OCI-LY7 (cell line): ENCODE measurements around the gene IGF1. TPM values are rescaled to one million over a fixed set of nuclear protein-coding genes. Genes with fewer than 3 reads are reported as not detected.

Experiments used
- BruUV-seq: library from RNA; stranded (reverse); fragments of 400-500 nt; replicated peaks from 2 replicates; lab custom pipeline; 2021; lab: Mats Ljungman, UMichigan
- CTCF ChIA-PET: fragments of 300-600 bp; sonication (Branson Sonifier 250); formaldehyde crosslinking; loops from one replicate; lab custom pipeline; 2022; ENCODE audit warnings: antibody characterized with exemption; ENCODE audit not compliant: unreplicated experiment; lab: Charles Lee
- POLR2A ChIA-PET: fragments of 300-600 bp; sonication (Branson Sonifier 250); formaldehyde crosslinking; loops from one replicate; lab custom pipeline; 2022; ENCODE audit warnings: antibody characterized with exemption; lab: Charles Lee
- DNase-seq: peaks from one replicate; pipeline ENCODE4 v3.0.0-alpha.2; 2015; ENCODE audit warnings: low spot score
- H2AFZ ChIP-seq: fragments of 200-600 bp; sonication (generic), shearing (Covaris generic); 2 replicates; pipeline ENCODE4 v1.6.1; 2014; ENCODE audit warnings: mild to moderate bottlenecking, antibody characterized with exemption, low read length, moderate library complexity
- H3K27ac ChIP-seq: fragments of 200-600 bp; sonication (generic); 2 replicates; pipeline ENCODE4 v1.5.1; 2014; ENCODE audit warnings: mixed run types, low read depth, mild to moderate bottlenecking, moderate library complexity, low read length, inconsistent platforms; ENCODE audit not compliant: poor library complexity, severe bottlenecking
- H3K36me3 ChIP-seq: fragments of 200-600 bp; sonication (generic); 2 replicates; pipeline ENCODE4 v1.6.1; 2014; ENCODE audit warnings: mild to moderate bottlenecking, antibody characterized with exemption, low read length, moderate library complexity, mixed read lengths; ENCODE audit not compliant: insufficient read depth
- H3K4me1 ChIP-seq: fragments of 200-600 bp; sonication (generic); 2 replicates; pipeline ENCODE4 v1.5.1; 2014; ENCODE audit warnings: mild to moderate bottlenecking, low read length; ENCODE audit not compliant: insufficient read depth, poor library complexity, severe bottlenecking
- H3K4me2 ChIP-seq: fragments of 200-600 bp; sonication (generic); 2 replicates; pipeline ENCODE4 v1.6.1; 2014; ENCODE audit warnings: mild to moderate bottlenecking, low read length
- H3K4me3 ChIP-seq: fragments of 200-600 bp; sonication (generic); 2 replicates; pipeline ENCODE4 v1.5.1; 2014; ENCODE audit warnings: mild to moderate bottlenecking, low read depth, low read length; ENCODE audit not compliant: poor library complexity, severe bottlenecking
- H3K79me2 ChIP-seq: fragments of 200-600 bp; sonication (generic); 2 replicates; pipeline ENCODE4 v1.6.1; 2016; ENCODE audit warnings: low read depth, mild to moderate bottlenecking, low read length, moderate library complexity, mixed read lengths; ENCODE audit not compliant: insufficient read depth
- H3K9me2 ChIP-seq: fragments of 200-600 bp; sonication (generic); 2 replicates; pipeline ENCODE4 v1.6.1; 2016; ENCODE audit warnings: mild to moderate bottlenecking, low read length, mixed read lengths; ENCODE audit not compliant: insufficient read depth
- H3K9me3 ChIP-seq: fragments of 200-600 bp; sonication (generic); 2 replicates; pipeline ENCODE4 v1.6.1; 2014; ENCODE audit warnings: mild to moderate bottlenecking, mixed run types, low read length, mixed read lengths
- H4K20me1 ChIP-seq: fragments of 200-600 bp; sonication (generic); 2 replicates; pipeline ENCODE4 v1.6.1; 2014; ENCODE audit warnings: mild to moderate bottlenecking, antibody characterized with exemption, low read length, moderate library complexity, mixed read lengths; ENCODE audit not compliant: insufficient read depth
- EZH2phosphoT487 ChIP-seq: fragments of 200-600 bp; sonication (generic); IDR thresholded peaks from 2 replicates; pipeline ENCODE4 v1.6.1; 2018; ENCODE audit warnings: low read depth, borderline replicate concordance, mild to moderate bottlenecking, mixed run types, antibody characterized with exemption, low read length, moderate library complexity, mixed read lengths
- intact Hi-C: fragments of 100-400 bp; cut with micrococcal nuclease; formaldehyde crosslinking; loops from one replicate; pipeline ENCODE4 v1.10.0; 2022; ENCODE audit not compliant: unreplicated experiment
- total RNA-seq, 2 experiments: library from RNA; depleted of rRNA in 1 of 2; stranded (reverse); fragments of >200 nt in 1 of 2; shearing (Covaris generic) in 1 of 2; gene quantifications; 2 replicates each; pipeline ENCODE4 v1.2.3, GENCODE V29; 2014 to 2022
- TF ChIP-seq, protein P1 (sequence below): fragments of 200-600 bp; sonication (generic); conservative IDR thresholded peaks from 2 replicates; pipeline ENCODE4 v1.5.1; 2014; ENCODE audit warnings: mild to moderate bottlenecking, antibody characterized with exemption, low read length, moderate library complexity, mixed read lengths

The IGF1 gene
- total RNA-seq, 2 experiments from 2014 or later: not detected

- no peak for DNase-seq
- BruUV-seq: no TSS peak
- Histone ChIP-seq H2AFZ (no peak overlapping the region), H4K20me1 (no peaks in the 10 kb centered on the region), H3K79me2 (no peaks in the 10 kb centered on the region), H3K9me3 (no peaks in the 10 kb centered on the region), H3K27ac (no peak overlapping the region), H3K4me2 (no peak overlapping the region), H3K4me3 (no peak overlapping the region), H3K4me1 (no peaks in the 10 kb centered on the region), H3K9me2 (no peaks in the 10 kb centered on the region), H3K36me3 (no peaks in the 10 kb centered on the region)
- ChIA-PET POLR2A (no interaction called here), CTCF (no interaction called here)
- intact Hi-C loops: no loop called here
- TF ChIP-seq, protein P1, sequence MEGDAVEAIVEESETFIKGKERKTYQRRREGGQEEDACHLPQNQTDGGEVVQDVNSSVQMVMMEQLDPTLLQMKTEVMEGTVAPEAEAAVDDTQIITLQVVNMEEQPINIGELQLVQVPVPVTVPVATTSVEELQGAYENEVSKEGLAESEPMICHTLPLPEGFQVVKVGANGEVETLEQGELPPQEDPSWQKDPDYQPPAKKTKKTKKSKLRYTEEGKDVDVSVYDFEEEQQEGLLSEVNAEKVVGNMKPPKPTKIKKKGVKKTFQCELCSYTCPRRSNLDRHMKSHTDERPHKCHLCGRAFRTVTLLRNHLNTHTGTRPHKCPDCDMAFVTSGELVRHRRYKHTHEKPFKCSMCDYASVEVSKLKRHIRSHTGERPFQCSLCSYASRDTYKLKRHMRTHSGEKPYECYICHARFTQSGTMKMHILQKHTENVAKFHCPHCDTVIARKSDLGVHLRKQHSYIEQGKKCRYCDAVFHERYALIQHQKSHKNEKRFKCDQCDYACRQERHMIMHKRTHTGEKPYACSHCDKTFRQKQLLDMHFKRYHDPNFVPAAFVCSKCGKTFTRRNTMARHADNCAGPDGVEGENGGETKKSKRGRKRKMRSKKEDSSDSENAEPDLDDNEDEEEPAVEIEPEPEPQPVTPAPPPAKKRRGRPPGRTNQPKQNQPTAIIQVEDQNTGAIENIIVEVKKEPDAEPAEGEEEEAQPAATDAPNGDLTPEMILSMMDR: no peak
- no peak for TF ChIP-seq EZH2phosphoT487
These were observed 56.9 kb downstream of the IGF1 start for GRCh38 chr12:102423462-102423861.

DNA sequence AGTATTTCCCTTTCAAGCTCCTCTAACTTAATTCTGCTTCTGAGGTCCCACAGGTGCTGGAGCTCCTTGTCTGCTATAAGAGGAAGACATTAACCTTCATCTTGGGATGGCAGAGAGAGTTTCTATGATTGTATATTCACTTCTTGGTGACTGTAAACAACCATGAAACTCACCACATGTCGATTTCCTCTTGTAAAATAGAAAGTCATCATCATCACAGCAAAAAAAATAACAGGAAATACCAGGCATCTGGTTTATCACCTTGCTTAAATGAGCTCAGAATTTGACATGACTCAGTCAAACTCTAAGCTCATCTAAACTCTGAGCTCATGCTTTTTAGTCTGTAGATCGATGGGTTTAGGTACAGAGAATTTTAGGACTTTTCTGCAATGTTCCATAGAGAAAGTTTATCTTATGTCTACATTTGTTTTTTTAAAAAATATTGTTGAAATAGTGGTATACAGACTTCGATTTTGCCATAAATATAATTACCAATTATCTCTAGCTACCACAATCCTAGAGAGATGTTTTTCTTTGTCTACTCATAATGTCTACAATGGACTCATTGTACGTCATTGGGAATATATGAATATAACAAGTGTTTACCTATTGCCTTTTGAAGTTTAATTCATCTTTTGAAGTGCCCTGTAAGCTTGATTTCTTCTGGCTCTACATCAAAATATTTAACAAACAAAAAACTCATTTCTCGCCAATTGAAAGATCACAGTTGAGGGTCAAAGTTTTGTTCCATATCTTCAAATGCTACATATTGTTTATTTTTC, 58.4 kb downstream of the IGF1 start:
- Histone ChIP-seq H3K4me3 (no peak overlapping the region), H3K9me3 (no peaks in the 10 kb centered on the region), H3K36me3 (no peaks in the 10 kb centered on the region), H3K79me2 (no peaks in the 10 kb centered on the region), H3K27ac (no peak overlapping the region), H2AFZ (no peak overlapping the region), H3K9me2 (no peaks in the 10 kb centered on the region), H4K20me1 (no peaks in the 10 kb centered on the region), H3K4me2 (no peak overlapping the region), H3K4me1 (no peaks in the 10 kb centered on the region)
- no peak for DNase-seq
- ChIA-PET POLR2A (no interaction called here), CTCF (no interaction called here)
- BruUV-seq: no TSS peak
- TF ChIP-seq EZH2phosphoT487: no peak
- TF ChIP-seq, protein P1: no peak
- intact Hi-C loops: no loop called here

GRCh38 chr12:102419094-102419764, 61.1 kb downstream of the IGF1 start:
- CTCF ChIA-PET: no interaction called here
- H4K20me1 ChIP-seq: no peaks in the 10 kb centered on the region
- no peak overlapping the region for H3K4me2 ChIP-seq
- H3K79me2 ChIP-seq: no peaks in the 10 kb centered on the region
- H3K9me3 ChIP-seq: no peaks in the 10 kb centered on the region
- no peaks in the 10 kb centered on the region for H3K4me1 ChIP-seq
- no peak for TF ChIP-seq EZH2phosphoT487
- TF ChIP-seq, protein P1: no peak
- POLR2A ChIA-PET: interaction anchor here (0.6 kb wide), 3 partner anchors 79 to 1190 kb away, joined by 3 read pairs; no protein-coding TSS in a partner anchor
- no peak overlapping the region for H3K4me3 ChIP-seq
- no peaks in the 10 kb centered on the region for H3K36me3 ChIP-seq
- H3K9me2 ChIP-seq: no peaks in the 10 kb centered on the region
- no peak for DNase-seq
- BruUV-seq: no TSS peak
- no peak overlapping the region for H2AFZ ChIP-seq
- intact Hi-C loops: no loop called here
- no peak overlapping the region for H3K27ac ChIP-seq
